Hippocampal formation (tissue), 2 donors: Measurements from ENCODE around the gene MIX23.

Experiments
- DNase-seq, 2 donors: peaks; one replicate each; lab custom pipeline; 2025; lab: John Stamatoyannopoulos, UW

The MIX23 gene

DNA sequence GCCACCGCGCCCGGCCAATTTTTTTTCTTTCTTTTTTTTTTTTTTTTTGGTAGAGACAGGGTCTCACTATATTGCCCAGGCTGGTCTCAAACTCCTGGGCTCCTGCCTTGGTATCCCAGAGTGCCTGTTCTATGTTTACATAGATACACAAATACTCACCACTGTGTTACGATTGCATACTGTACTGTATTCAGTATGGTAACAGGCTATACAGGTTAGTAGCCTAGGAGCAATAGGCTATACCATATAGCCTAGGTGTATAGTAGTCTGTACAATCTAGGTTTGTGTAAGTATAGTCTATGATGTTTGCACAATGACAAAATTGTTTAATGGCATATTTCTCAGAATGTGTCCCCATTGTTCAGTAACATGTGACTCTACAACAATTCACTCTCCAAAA is 31.4 kb downstream of the MIX23 start:
- no peak for DNase-seq

DNA sequence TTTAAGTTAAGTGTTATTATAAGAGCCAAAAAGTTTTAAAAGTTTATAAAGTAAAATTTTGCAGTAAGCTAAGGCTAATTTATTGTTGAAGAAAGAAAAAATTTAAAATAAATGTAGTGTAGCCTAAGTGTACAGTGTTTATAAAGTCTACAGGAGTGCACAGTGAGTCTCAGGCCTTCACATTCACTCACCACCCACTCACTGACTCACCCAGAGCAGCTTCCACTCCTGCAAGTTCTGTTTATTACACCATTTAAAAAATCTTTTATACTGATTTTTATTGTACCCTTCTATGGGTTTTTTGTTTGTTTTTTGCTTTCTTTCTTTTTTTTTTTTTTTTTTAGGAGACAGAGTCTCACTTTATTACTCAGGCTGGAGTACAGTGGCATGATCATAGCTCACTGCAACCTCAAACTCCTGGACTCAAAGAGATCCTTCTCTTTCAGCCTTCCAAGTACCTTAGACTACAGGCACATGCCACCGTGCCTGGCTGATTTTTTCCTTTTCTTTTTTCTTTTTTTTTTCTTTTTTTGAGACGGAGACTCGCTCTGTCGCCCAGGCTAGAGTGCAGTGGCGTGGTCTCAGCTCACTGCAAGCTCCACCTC is 32.1 kb downstream of the MIX23 start:
- no peak for DNase-seq

DNA sequence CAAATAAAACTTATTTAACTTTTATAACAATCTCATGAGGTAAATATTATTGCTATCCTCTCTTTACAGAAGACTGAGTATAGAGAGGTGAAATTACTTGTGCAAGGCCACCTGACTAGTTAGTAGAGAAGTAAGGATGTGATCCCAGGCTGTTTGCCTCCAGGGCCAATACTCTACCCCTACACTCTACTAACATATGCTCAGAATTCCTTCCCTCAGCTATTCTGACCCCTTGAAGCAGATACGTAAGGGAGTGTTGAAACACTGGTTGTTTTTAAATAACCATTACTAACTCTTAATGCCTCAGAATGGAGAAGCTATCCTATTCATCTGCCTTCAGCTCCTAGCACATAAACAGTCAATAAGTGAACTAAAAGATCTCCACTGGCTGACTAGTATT is 33.9 kb downstream of the MIX23 start:
- DNase-seq, result no peak

DNA sequence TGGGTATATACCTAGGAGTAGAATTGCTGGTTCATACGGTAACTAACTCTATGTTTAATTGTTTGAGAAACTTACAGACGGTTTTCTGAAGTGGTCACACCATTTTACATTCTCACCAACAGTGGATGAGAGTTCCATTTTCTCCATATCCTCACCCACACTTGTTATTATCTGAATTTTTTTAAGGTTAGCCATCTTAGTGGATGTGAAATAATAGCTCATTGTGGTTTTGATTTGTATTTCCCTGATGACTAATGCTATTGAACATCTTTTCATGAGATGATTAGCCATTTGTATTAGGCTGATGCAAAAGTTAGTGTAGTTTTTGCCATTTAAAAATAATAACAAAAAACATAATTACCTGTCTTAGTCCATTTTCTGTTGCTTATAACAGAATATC is 39.4 kb downstream of the MIX23 start:
- no peak for DNase-seq

DNA sequence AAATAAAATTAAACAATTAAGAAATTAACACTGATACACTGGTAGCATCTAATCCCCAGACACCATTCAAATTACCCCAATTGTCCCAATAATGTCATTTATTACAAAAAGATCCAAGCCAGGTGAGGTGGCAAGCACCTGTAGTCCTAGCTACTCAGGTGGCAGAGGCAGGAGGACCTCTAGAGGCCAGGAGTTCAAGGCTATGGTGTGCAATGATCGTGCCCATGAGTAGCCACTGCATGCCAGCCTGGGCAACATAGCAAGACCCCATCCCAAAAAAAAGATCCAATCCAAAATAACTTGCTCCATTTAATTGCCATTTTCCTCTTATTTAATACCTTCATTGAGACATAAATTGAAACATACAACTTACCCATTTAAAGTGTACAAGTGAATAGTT is 40.2 kb downstream of the MIX23 start:
- no peak for DNase-seq

DNA sequence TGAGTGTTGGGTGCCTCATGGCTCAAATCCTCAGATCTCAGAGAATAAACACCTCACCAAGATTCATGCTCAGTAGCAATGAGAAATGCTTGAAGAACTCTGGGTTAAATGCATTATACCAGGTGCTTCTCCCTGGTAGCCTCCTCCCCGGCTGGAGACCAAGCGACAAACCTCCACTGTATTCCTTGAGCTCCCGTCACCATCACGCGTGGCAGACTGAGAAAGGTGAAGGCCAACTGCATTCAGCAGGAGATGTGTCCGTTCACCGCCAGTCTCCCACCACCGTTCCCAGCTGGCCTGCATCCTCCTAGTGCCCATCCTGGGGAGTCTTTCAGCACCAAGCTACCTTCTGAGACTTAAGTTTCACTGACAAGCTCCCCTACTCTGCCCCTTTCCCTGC is 50.5 kb downstream of the MIX23 start:
- DNase-seq, result no peak

DNA sequence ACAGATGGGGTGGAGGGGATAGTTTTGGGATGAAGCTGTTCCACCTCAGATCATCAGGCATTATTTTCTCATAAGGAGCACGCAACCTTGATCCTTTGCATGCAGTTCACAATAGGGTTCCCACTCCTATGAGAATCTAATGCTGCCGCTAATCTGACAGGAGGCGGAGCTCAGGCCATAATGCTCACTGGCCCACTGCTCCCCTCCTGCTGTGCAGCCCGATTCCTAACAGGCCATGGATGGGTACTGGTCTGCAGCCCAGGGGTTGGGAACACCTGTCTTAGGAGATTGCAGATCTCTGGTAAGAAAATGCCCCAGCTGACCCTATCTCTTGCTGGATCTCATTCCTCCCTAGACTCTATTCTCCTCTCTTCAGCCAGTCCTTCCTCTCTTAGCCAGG is 51.1 kb downstream of the MIX23 start:
- no peak for DNase-seq

DNA sequence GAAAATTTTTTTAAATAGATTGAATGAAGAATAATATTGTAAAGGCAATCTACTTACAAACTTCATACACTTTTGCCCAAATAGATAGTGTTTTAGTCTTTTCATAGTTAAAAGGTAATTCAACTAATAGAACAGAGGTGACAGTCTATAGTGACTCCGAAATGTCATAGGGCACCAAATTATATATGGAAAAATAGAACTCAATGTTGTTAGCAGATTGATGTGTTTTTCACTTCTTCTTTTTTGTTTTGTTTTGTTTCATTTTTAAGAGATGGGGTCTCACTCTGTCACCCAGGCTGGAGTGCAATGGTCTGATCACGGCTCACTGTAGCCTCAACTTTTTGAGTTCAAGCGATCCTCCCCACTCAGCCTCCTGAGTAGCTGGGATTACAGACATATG is 57.3 kb downstream of the MIX23 start:
- no peak for DNase-seq

DNA sequence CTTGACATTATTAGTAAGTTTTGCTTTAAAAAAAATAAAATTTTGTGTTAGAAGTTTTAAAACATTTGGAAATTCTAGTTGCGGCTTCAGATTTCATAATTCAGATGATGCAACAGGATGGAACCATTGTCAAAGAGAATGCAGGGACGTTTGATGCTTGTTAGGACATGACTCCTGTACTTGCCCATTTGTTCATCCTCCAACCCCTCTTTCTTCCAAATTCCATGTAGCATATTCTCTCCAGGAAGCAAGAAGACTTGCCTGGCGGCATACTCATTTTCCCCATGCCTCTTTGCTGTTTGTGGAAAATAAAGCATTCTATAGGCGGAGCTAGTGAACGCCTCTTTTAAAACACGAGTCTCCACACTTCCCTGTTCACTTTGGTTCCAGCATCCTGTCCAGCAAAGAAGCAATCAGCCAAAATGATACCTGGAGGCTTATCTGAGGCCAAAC is 58.1 kb downstream of the MIX23 start, which contains the start of gene CSTA:
CSTA (plus strand) TSS at position 378 of the 453 bp plus-strand sequence; CDS start at position 423, 45 bp downstream.
- no peak for DNase-seq

DNA sequence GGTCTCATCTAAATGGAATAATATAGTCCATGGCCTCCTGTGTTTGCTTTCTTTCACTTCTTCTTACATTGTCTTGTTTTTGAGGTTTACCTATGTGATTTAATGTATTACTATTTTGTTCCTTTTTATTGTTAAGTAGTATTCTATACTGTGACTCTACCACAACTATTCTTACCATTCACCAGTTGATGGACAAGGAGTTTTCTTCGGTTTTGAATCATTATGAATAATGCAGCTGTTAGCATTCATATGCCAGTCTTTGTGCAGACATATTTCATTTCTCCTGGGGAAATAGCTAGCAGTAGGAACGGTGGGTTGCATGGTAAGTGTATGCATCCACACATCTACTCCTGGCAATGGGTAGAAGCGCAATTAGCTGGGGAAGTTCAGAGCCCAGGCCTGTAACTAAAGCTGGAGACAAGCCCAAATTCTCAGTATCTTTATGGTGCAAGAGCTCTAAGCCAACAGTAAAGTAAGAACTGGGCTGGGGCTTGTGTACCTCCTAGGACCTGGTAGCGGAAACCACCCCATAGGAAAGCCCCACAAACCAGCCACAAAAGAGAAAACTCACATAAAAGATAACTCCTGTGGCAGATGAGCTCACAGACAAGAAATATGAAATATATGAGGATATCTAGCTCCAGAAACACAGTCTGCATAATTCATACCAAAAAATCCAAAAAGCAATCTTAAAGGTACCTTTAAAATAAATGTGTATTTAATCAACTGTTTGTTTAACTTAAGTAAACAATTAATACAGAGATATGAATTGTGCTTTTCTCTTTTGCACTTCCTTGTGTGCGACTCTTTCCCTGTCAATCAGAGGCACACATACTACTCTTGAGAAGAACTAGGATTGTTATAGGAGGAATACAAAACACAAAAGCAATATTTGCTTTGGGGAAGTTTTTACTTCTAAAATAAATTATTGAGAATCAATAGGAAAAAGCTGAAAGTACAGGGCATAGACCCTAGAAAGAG is 60.6 kb downstream of the MIX23 start:
- no peak for DNase-seq

DNA sequence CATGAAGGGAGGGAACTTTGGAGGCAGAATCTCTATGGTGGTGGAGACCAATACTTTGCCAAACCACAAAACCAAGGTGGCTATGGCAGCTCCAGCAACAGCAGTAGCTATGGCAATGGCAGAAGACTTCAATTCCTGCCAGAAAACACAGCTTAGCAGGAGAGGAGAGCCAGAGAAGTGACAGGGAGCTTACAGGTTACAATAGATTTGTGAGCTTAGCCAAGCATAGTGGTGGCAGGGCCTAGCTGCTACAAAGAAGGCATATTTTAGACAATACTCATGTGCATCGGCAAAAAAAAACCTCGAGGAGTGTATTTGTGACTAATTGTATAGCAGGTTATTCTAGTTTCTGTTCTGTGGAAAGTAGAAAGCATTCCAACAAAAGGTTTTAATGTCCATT is 64.4 kb downstream of the MIX23 start:
- no peak for DNase-seq

DNA sequence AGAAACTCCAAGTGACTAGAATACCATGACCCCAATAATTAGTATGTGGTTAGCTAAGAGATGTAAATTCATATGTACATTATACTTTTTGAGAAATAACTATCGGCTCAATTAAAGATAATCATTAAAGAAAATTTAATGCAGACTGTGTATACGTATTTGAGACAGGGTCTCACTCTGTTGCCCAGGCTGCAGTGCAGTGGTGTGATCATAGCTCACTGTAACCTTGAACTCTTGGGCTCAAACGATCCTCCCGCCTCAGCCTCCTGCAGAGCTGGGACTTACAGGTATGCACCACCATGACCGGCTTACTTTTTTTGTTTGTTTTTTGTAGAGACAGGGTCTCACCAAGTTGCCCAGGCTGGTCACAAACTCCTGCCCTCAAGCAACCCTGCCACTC is 66.7 kb downstream of the MIX23 start:
- DNase-seq, result no peak

DNA sequence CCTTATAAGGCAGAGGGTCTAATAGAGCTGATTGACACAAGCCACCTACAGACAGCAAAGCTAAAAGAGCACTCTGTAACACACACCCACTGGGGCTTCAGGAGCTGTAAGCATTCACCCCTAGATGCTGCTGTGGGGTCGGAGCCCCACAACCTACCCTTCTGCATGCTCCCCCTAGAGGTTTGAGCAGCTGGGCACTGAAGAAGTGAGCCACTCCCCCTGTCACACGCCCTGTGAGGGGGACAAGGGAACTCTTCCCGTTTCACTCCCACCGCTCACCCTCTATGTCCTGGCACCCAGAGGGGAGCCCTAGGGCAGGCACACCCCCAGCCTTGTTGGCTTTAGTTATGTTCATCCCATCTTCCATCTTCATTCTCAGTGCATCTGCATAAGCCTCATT is 67.4 kb downstream of the MIX23 start:
- DNase-seq, result no peak

DNA sequence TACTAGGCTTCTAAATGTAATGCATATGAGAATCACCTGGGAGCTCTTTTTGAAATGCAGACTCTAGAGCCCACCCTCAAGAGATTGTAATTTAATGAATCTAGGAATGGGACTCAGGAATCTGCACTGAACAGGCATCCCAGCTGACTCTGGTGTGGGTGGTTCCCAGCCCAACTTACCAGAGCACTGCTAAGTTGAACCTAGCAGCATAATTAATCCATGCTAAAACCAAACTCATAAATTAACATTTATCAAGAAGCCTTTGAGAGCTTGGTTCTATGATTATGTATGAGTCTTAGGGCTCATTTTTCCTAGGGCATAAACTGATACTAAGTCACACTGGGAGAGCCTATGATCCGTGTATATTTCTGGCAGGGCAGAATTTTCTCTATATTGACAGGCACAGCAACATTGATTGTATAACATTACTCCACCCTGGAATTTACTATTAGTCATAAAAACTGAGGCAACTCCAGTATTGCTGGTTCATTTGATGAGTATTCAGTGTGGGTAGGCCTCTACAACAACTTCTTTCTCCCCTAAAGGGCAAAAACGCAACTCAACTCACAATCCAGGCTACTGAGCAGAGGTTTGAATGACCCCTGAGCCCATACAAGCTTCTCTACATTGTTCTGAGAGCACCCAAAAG is 68.7 kb downstream of the MIX23 start:
- no peak for DNase-seq

DNA sequence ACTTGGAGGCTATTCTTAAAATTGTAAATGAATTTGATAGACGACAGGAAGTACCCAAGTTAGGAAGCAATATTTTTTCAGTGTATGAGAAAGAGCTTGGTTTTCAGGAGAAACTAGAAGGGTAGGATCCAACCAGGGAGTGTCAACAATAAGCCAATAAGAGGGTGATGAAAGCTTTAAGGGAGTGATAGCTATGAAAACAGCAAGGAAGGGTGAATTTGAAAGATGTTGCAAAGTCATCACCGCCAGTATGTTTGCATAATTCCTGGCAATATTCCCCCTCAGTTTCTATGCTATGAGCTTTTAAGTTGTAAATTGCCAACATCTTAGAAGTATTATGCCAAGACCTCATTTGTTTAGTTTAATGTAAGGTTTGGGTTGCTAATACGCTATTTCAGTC is 69.8 kb downstream of the MIX23 start:
- DNase-seq, result no peak

DNA sequence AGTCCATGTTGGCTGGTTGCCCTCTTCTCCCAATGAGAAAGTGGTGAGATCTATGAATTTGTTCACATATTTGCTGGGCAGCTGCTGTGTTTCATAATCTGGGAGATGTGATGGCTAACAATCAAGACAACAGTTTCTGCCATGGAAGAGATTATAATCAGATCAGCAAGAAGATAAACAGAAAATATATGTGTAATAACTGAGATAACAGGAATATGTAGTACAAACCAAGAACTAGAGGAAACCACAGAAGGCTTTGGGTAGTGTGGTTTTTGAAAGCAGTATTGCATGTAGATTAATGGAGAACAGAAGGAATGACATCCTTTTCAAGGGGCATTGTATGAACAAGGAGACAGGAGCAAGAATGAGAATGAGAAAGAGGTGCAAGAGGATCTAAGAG is 70.2 kb downstream of the MIX23 start:
- DNase-seq, result no peak

DNA sequence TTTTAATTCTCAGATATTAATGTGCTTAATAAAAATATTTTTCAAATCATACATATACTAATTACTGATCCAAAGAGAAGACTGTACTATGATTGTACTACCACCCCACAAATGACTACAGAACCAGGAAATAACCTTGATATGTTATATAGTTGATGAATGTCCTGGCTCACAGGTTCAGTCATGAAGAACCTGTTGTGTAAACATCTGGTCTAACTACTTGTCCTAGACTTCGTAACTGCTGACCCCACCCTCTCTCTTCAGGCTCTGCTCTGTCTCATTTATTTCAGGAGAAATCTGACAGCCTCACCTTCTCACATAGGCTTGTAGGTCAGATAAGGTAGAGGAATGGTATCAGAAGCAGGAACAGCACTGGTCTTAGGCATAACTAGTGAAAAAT is 72.7 kb downstream of the MIX23 start:
- DNase-seq, result no peak
